Measurements from ENCODE around the gene PRTG. TPM values are rescaled to one million over a fixed set of nuclear protein-coding genes. Genes with fewer than 3 reads are reported as not detected.

The PRTG gene
- total RNA-seq, 1 donor, result 4.7 TPM

DNA sequence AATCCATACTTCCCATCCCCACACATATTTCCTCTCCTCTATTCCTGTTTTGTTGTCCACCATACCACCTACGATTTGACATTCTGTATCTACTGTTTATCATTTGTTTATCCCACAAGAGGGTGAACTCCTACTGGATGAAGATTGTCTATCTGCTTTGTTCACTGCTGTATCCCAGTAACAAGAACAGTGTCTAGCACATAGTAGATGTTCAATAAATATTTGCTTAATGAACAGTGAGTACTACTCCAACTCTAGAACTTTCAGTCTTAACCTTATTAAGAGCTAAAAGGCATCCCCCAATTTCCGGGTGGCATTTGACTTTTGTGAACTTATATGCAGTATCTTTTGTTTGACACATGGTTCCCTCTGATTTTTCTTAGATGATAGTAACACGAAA is 156.1 kb downstream of the PRTG start:
- DNase-seq (ENCODE audit: insufficient read length, low spot score, missing footprints), result peak; percentile 27
- peak overlapping the region; percentile 93 for H3K4me2 ChIP-seq (ENCODE audit: insufficient read depth, low read length)

DNA sequence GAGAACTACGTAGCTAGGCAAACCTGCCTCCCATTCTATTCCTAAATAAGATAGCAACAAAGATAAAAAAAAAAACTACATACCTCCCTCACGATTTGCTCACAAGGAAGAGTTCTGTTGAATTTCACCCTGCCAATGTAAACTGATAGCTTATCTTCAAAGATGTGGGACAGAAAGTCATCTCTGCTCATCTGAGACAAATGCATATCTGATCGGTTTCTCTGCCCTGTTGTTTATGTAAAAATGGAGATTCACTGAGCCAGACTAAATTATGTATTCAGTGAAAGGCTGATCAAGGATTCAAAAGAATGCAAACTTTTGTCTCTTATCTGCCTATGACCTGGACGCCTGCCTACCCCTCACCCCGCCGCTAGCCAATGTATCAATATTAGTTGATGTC is 166.0 kb downstream of the PRTG start:
- TF ChIP-seq, protein P1, sequence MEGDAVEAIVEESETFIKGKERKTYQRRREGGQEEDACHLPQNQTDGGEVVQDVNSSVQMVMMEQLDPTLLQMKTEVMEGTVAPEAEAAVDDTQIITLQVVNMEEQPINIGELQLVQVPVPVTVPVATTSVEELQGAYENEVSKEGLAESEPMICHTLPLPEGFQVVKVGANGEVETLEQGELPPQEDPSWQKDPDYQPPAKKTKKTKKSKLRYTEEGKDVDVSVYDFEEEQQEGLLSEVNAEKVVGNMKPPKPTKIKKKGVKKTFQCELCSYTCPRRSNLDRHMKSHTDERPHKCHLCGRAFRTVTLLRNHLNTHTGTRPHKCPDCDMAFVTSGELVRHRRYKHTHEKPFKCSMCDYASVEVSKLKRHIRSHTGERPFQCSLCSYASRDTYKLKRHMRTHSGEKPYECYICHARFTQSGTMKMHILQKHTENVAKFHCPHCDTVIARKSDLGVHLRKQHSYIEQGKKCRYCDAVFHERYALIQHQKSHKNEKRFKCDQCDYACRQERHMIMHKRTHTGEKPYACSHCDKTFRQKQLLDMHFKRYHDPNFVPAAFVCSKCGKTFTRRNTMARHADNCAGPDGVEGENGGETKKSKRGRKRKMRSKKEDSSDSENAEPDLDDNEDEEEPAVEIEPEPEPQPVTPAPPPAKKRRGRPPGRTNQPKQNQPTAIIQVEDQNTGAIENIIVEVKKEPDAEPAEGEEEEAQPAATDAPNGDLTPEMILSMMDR (IDR thresholded peaks at IDR 0.05; ENCODE audit: extremely low read depth, low read depth, low read length), result no peak
- Histone ChIP-seq H3K27me3 (ENCODE audit: insufficient read depth, low read length) (no peaks in the 10 kb centered on the region), H3K4me3 (ENCODE audit: insufficient read depth, low read length) (no peak overlapping the region), H3K79me2 (ENCODE audit: insufficient read depth, low read length) (peaks cover 14% of the 10 kb centered on the region), H3K4me1 (ENCODE audit: insufficient read depth, low read length) (peaks cover 13% of the 10 kb centered on the region), H3K4me2 (ENCODE audit: insufficient read depth, low read length) (no peak overlapping the region), H2AFZ (ENCODE audit: low read length) (no peak overlapping the region), H3K36me3 (ENCODE audit: insufficient read depth, low read length) (no peaks in the 10 kb centered on the region), H4K20me1 (ENCODE audit: insufficient read depth, low read length) (peaks cover 7% of the 10 kb centered on the region), H3K27ac (ENCODE audit: low read depth, low read length) (no peak overlapping the region), H3K9me3 (ENCODE audit: low read depth, low read length) (no peaks in the 10 kb centered on the region)
- DNase-seq (ENCODE audit: insufficient read length, low spot score, missing footprints), result no peak

More for the DNA sequence above, 156.1 kb downstream of the PRTG start:
- Histone ChIP-seq H3K79me2 (ENCODE audit: insufficient read depth, low read length) (peaks cover 37% of the 10 kb centered on the region), H3K4me1 (ENCODE audit: insufficient read depth, low read length) (peaks cover 11% of the 10 kb centered on the region), H3K4me3 (ENCODE audit: insufficient read depth, low read length) (peak overlapping the region; percentile 87), H3K9me3 (ENCODE audit: low read depth, low read length) (no peaks in the 10 kb centered on the region), H2AFZ (ENCODE audit: low read length) (peak overlapping the region; percentile 93), H4K20me1 (ENCODE audit: insufficient read depth, low read length) (peaks cover 6% of the 10 kb centered on the region), H3K27me3 (ENCODE audit: insufficient read depth, low read length) (no peaks in the 10 kb centered on the region), H3K27ac (ENCODE audit: low read depth, low read length) (no peak overlapping the region), H3K36me3 (ENCODE audit: insufficient read depth, low read length) (no peaks in the 10 kb centered on the region)
- TF ChIP-seq, protein P1 (IDR thresholded peaks at IDR 0.05; ENCODE audit: extremely low read depth, low read depth, low read length), result no peak

DNA sequence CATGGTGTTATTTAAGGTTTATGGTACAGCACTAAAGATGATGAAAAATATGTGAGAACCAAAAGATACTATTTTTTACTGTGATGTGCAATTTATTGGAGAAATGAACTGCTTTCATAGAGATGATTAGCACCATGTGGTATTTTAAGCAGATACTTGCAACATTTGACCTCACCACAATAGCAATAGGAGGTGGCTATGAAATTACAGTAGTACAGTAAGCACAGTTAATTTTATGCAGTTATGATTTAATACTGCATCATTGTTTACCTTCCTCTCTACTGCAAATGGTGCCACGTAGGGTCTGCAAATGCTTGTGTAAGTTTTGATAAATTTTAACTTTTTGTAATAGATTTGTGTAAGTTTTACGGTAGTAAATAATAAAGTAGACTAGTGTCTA is 168.9 kb downstream of the PRTG start:
- peaks cover 13% of the 10 kb centered on the region for H3K4me1 ChIP-seq (ENCODE audit: insufficient read depth, low read length)
- no peak overlapping the region for H2AFZ ChIP-seq (ENCODE audit: low read length)
- peak; percentile 60 for DNase-seq (ENCODE audit: insufficient read length, low spot score, missing footprints)
- peak overlapping the region; percentile 30 for H3K27ac ChIP-seq (ENCODE audit: low read depth, low read length)
- no peaks in the 10 kb centered on the region for H3K36me3 ChIP-seq (ENCODE audit: insufficient read depth, low read length)
- H3K4me3 ChIP-seq (ENCODE audit: insufficient read depth, low read length), result no peak overlapping the region
- H4K20me1 ChIP-seq (ENCODE audit: insufficient read depth, low read length), result peaks cover 7% of the 10 kb centered on the region
- peaks cover 12% of the 10 kb centered on the region for H3K79me2 ChIP-seq (ENCODE audit: insufficient read depth, low read length)
- H3K4me2 ChIP-seq (ENCODE audit: insufficient read depth, low read length), result peak overlapping the region; percentile 38
- H3K9me3 ChIP-seq (ENCODE audit: low read depth, low read length), result no peaks in the 10 kb centered on the region
- H3K27me3 ChIP-seq (ENCODE audit: insufficient read depth, low read length), result no peaks in the 10 kb centered on the region
- TF ChIP-seq, protein P1 (IDR thresholded peaks at IDR 0.05; ENCODE audit: extremely low read depth, low read depth, low read length), result no peak

DNA sequence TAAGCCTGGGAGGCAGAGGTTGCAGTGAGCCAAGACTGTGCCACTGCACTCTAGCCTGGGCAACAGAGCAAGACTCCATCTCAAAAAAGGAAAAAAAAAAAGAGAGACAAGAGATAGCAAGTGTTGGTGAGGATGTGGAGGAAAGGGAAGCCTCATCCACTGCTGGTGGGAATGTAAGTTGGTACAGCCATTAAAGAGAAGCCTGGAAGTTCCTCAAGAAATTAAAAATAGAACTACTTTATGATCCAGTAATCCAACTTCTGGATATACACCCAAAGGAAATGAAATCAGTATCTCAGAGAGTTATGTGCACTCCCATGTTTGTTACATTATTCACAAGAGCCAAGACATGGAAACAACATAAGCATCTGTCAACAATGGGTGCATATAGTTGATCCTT is 169.7 kb downstream of the PRTG start:
- H3K79me2 ChIP-seq (ENCODE audit: insufficient read depth, low read length), result peaks cover 12% of the 10 kb centered on the region

More for the DNA sequence above, 169.7 kb downstream of the PRTG start:
- Histone ChIP-seq H3K4me1 (ENCODE audit: insufficient read depth, low read length) (peaks cover 13% of the 10 kb centered on the region), H3K4me2 (ENCODE audit: insufficient read depth, low read length) (no peak overlapping the region), H3K4me3 (ENCODE audit: insufficient read depth, low read length) (no peak overlapping the region), H4K20me1 (ENCODE audit: insufficient read depth, low read length) (peaks cover 7% of the 10 kb centered on the region), H3K27me3 (ENCODE audit: insufficient read depth, low read length) (no peaks in the 10 kb centered on the region), H3K9me3 (ENCODE audit: low read depth, low read length) (no peaks in the 10 kb centered on the region), H2AFZ (ENCODE audit: low read length) (no peak overlapping the region), H3K27ac (ENCODE audit: low read depth, low read length) (no peak overlapping the region), H3K36me3 (ENCODE audit: insufficient read depth, low read length) (no peaks in the 10 kb centered on the region)
- TF ChIP-seq, protein P1 (IDR thresholded peaks at IDR 0.05; ENCODE audit: extremely low read depth, low read depth, low read length), result no peak
- DNase-seq (ENCODE audit: insufficient read length, low spot score, missing footprints), result no peak
